T-helper 1 cell (primary cell): ENCODE results near the gene CD8B2.
A peak's percentile ranks its signal among the peaks of the same experiment; 100 is the strongest.
"Not testable (repeated sequence)": the region's sequence is repeated elsewhere in the genome, so short reads cannot be mapped to it uniquely, and the experiment has no call there.

Experiments
- DNase-seq, 5 donors: peaks; one replicate each; pipeline ENCODE4 v3.0.0-alpha.2; 2012 to 2020
- total RNA-seq, 4 donors: gene quantifications; one replicate each; lab custom pipeline; 2026; lab: John Stamatoyannopoulos, UW

CD8B2 gene
- total RNA-seq: 0 reads per million in 4 donors

DNA sequence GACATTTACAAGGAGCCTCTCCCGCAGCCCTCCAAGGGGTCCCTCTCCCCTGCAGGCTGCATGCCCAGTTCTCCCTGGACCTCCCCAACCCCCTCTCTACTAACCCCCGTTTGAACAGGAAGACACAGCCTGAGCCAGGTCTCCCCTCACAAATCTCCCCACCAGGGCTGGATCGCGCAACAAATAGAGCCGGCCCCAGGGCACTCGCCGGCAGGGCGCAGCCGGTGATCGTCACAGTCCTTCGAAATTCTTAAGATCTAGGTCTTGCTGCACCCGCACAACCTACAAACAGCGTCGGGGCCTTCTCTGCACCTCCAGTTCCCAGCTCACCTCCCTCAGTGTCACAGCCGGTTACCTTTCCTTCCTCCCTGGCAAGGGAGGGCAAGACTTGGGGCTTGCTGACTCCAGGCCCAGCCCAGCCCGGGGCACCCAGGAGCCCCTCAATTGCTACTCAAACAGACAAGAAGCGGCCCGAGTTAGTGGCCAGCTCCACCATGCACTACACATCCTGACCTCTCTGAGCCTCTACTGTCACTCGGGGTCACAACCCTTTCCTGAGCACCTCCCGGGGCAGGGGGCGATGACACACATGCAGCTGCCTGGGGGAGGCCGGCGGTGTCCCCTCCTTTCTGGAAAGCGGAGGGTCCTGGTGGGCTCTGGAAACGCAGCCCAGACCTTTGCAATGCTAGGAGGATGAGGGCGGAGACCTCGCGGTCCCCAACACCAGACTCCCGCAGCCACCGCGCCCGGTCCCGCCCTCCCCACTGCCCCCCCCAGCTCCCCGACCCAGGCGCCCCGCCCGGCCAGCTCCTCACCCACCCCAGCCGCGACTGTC, at the start of gene CD8B2:
CD8B2 (plus strand) TSS at position 814 of the 835 bp plus-strand sequence. CDS start 63 bp downstream, outside the sequence.
- not testable (repeated sequence) for DNase-seq

DNA sequence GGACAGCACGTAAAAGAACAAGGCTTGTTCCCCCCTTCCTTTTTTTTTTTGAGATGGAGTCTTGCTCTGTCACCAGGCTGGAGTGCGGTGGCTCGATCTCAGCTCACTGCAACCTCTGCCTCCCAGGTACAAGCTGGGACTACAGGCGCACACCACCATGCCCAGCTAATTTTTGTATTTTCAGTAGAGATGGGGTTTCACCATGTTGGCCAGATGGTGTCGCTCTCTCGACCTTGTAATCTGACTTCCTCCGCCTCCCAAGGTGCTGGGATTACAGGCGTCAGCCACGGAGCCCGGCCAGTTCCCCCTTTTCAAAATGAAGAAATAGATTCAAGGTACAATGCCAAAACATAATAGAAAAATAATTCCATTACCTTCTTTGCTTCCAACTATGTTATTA, 25.3 kb upstream of the CD8B2 start:
- peak in 1 of 5 donors; percentile 5 for DNase-seq

DNA sequence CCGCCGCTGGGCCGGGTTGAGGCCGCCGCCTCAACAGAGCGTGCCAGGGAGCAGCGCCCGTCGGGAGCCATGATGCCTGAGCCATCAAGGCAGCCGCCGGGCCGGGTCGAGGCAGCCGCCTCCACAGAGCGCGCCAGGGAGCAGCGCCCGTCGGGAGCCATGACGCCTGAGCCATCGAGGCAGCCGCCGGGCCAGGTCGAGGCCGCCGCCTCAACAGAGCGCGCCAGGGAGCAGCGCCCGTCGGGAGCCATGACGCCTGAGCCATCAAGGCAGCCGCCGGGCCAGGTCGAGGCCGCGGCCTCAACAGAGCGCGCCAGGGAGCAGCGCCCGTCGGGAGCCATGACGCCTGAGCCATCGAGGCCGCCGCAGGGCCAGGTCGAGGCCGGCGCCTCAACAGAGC, 19.6 kb upstream of the CD8B2 start:
- not testable (repeated sequence) for DNase-seq

DNA sequence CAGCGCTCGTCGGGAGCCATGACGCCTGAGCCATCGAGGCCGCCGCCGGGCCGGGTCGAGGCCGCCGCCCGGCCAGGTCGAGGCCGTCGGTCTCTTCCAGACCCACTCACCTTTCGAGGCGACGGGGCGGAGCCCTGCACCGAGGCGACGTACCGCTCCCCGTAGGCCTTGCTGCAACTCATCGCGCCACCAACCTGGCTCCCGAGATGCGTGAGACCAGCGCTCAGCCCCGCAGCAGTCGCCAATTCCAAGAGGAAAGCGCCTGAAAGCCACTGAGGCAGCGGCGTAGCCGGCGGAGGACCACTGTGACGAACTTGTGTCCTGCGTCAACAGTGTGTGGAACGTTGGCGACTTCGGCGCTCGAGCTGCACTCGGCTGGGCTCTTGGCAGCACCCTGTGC, 19.1 kb upstream of the CD8B2 start, which contains the start of gene RGPD3:
RGPD3 (minus strand) TSS at position 307 of the 400 bp plus-strand sequence; CDS start at position 182, 125 bp downstream.
- not testable (repeated sequence) for DNase-seq

DNA sequence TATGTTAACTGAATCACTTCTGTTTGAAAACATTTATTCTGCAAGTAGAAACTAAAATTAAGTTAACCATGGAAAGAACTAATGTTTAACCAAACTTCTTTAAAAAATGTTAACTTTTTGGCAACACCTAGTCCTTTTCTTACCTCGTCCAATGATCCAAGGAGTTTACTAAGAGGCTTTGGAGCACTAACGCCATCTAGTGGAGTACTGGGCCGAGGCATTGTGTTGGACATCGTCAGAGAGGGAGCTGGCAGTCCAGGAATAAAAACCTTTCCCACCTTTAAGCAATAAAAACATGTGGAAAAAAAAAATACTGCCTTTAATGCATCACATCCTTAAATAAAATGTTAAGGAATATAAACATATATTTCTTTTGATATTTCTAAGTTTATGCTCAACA, 16.5 kb upstream of the CD8B2 start:
- DNase-seq: peak in 3 of 5 donors; percentile 19 to 49 (median 27)

DNA sequence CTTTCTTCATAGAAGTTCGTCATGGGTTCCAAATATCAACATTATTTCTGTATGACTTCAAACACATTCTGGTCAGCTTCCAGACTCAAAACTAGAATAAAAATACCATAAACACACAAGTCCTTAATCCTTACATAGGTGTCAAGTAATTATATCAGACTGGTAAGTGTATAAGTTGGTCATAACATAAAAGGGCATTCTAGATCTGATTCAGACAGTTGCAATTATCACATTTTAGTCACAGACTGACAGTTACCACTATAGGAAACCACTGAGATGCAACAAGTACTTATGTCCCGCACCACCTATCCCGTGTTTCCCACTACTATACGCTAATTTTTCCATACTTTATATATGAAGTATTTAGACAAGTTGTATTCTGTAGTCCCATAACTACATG, 9.5 kb upstream of the CD8B2 start:
- DNase-seq: not testable (repeated sequence)

DNA sequence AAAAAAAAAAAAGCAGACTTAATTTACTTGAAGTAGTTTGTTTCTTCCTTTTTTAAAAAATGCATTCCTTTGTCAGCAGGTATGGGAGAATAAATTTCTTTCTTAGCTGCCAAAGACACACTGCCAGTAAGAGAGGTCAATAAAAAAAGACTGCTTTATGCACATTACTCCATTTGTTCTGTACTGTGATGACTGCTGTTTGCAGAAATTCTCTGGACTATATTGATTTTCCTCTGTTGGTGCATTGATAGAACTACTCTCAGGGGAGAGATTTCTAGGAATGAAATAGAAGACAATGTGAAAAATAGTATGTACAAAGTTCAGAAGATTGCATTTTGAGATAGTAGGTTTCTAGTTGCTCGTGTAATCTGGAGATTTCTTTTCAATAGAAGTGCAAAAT, 7.6 kb upstream of the CD8B2 start:
- not testable (repeated sequence) for DNase-seq

DNA sequence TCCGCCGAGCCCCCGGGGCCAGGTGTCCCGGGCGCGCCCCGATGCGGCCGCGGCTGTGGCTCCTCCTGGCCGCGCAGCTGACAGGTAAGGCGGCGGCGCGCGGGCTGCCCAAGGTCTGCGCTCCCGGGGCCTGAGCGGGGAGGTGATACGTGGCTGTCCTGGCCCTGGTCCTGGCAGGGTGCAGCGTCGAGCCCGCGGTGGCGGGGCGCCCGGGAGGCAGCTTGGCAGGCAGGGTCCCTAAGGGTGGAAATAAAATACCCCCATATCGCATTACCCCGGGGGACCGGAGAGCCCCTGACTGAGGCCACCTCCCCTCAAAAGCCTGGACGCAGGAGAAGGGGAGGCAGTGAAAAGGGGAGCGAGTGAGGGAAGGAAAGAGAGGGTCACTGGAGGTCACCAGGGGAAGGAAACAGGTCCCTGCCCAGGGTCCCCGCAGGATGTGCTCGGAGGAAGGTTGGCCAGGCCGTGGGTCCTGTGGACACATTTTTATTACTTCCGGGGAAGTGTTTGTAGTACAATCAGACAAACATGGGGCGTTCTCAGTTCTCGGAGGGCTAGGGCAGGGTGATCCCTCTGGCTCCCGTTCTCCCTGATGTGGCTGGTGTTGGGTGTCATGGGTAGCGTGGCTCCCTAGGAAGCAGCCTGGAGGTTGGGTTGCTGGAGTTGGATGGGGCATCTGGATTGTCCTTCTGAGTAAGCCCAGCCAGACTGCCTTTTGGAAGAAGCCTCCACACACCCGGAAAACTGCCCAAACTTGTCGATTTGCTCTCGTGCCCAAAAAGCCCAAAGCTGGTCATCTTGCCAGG, 425 bp downstream of the CD8B2 start:
- not testable (repeated sequence) for DNase-seq

DNA sequence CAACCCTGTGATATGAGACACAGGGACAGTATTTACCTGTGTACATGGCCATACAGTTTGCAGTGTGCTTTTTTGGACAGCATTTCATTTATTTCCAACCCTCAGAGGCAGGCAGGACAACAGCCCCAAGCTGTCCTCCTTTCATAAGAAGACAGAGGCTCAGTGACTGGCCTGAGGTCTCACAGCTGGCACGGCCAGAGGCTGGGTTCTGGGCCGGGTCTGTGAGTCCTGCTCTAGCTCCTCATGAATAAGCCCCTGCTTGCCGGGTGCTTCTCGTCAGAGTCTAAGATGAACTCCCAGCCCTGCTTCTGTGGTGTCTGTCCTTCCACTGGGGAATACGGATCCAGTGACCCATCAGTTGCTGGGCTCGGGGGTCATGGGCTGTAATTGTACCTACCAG, 2.5 kb downstream of the CD8B2 start:
- not testable (repeated sequence) for DNase-seq

DNA sequence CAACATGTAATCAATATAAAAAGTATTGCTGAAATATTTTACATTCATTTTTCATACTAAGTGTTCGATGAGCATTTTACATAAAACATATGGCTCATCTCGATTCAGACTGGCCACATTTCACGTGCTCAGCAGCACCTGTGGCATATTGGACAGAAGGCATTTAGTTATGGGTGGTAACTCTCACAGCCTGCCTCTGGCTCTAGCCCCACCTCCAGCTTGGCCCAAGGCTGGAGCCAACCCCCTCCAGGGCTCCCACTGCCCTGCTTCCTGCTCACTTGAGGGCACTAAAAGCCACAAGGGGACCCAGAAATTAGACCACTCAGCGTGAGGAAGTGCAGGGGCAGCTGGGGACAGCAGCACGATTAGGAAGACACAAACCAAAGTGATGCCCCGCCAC, 5.2 kb downstream of the CD8B2 start:
- DNase-seq: not testable (repeated sequence)

DNA sequence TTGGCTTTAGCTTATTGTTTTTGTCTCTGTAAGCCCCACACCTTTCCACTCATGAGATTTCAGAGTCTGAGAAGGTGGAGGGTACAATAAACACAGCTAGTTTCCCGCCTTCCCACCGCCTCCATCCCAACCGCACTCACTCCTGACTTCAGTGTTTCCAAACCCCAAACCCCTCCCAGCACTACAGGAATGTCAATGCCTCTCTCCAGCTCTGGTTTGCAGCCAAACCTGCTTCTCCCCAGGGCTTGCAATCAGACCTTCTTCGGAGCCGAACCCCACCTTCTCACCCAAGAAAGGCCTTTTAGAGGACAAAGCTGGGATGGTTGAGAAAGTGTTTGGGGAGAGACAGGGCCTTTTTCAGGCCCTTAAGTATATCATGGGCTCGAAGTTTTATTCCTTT, 5.7 kb downstream of the CD8B2 start:
- not testable (repeated sequence) for DNase-seq

DNA sequence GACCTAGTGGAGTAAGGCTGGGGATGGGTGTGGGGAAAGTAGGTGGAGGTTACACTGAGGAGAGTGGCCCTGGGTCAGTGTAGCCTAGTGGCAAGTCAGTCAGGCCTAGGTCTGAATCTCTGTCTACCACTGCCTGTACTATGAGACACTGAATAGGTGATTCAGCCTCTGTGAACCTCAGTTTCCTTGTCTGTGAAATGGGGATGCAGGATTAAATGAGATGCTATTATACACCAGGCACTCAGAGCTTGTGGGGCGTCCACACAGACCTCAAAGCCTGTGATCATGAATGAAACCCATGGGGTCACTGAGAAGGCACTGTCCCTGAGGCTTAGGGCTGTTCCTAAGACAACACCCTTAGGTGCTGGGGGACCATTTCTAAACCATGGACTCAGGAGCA, 11.4 kb downstream of the CD8B2 start:
- DNase-seq: not testable (repeated sequence)

DNA sequence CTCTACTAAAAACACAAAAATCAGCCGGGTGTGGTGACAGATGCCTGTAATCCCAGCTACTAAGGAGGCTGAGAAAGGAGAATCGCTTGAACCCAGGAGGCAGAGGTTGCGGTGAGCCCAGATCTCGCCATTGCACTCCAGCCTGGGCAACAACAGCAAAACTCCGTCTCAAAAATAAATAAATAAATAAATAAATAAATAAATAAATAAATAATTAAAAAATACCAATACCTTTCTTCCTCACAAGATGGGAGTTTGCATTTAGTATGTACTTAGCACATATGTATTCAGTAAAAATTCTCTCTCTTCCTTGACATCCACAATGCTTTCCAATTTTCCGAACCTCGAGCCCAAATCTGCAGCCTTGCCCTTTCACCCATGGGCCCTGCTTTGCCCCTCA, 13.2 kb downstream of the CD8B2 start:
- not testable (repeated sequence) for DNase-seq

DNA sequence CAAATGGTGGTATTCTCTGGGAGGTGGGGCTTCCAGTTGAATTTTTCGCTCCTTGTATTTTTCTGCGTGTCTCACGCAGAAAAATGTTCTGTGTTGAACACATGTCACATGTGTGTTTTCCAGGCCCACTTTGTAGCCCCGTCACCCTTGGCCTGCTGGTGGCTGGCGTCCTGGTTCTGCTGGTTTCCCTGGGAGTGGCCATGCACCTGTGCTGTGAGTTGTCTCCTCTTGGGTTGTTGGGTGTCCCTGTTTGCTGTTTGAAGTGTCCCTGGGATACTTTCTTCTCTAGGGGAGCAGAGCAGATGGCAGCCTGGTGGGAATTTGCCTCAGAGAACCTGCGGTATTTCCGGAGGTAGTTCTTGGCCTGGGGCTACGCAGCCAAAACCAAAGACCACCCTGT, 15.2 kb downstream of the CD8B2 start:
- not testable (repeated sequence) for DNase-seq

DNA sequence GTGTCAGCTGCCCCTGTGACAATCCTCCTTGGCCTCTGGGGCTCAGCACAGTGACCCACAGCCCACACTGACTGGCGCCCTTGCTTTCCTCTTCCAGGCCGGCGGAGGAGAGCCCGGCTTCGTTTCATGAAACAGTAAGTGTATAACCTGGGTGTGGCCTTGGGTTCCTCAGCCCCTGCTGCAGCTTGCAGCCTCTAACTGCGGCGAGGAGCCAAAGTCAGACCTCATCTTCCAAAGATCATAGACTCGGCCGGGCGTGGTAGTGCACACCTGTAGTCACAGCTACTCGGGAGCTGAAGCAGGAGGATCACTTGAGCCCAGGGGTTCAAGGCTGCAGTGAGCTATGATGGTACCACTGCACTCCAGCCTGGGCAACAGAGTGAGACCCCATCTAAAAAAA, 17.0 kb downstream of the CD8B2 start:
- DNase-seq: not testable (repeated sequence)

DNA sequence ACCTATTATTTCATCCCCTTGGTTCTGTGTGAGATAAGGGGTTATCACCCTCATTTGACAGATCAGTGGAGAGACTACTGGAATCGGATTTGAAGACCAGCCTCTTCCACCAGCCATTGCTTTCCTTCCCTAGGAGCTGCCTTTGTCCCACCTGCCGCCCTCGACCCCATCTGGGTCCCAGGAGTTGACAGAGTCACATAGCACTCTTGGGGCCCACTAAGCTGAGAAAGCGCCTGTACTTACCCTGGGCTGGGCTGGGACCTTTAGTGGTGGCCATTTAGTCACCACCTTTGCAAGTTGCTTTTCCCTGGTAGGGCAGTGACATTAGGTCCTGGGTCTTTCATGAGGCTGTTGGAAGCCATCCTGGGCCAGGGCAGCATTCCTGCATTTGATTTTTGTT, 17.6 kb downstream of the CD8B2 start:
- DNase-seq: not testable (repeated sequence)

DNA sequence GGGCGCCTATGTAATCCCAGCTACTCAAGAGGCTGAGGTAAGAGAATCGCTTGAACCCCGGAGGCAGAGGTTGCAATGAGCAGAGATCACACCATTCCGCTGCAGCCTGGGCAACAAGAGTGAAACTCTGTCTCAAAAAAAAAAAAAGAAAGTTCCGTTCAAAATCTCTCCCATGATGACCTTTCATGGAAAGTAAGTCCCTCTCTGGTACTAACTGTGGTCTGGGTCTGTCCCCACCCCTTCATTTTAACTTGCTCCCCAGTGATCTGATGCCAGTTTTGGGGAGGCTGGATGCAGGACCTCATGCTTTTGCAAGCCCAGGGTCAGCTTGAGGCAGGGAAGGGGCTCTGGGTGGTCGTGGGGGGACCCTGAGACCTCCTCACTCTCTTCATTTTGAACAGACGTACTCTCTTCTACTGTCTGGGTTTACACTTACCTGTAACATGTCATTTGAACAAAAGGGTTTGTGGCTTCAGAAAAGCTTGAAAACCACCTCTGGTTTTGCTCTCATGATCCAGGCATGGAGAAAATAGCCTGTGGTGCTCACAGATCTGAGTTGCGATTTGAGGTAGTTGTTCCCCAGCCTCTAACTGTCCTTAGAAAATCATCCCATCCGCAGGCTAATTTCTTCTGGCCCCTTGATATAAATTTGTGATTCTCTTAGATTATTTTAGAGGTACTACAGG, 19.0 kb downstream of the CD8B2 start:
- peak in 1 of 5 donors; percentile 35 for DNase-seq

DNA sequence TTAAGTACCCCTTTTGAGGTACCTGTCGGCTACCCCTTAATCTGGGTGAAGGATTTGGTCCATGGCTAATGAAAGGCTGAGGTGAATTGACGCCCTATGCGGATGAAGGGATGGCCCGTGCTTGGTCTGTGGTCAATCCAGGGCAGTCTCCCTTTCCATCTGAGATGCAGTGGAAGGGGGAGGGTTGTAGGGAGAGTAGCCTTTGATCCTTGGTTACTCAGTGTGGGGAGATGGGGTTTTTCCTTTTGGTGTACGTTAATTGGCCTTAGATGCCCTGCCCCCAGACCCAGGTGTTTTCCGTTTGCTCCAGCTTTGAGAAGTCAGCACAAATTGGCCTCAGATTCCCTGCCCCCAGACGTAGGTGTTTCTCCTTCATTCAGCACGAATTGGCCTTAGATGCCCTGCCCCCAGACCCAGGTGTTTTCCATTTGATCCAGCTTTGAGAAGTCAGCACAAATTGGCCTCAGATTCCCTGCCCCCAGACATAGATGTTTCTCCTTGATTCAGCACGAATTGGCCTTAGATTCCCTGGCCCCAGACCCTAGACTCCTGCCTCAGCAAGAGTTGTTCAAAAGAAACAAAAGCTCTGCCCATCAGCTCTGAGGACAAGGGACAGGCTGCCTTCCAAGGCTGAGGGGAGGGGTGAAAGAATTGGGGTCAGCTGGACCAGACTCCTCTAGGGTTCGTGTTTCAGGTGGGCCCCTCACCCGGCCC, 21.7 kb downstream of the CD8B2 start:
- not testable (repeated sequence) for DNase-seq

DNA sequence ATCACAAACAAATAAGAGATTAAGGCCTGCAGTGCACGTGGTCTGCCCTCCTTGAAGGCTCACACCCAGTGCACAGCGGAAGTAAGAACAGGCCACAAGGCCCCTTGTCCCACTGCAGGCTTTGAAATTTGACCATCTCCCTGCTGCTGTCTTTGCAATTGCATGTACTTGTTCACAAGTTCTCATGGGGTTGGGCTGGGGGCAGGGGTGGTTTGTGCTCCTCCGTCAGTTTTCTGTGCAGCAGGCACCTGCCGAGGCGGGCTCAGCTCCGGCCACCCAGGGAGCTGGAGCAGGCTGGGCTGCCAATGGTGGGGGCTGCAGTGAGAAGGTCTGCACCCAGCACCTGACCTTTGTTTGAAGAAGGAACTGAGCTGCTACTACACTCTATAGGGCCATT, 22.2 kb downstream of the CD8B2 start:
- not testable (repeated sequence) for DNase-seq

DNA sequence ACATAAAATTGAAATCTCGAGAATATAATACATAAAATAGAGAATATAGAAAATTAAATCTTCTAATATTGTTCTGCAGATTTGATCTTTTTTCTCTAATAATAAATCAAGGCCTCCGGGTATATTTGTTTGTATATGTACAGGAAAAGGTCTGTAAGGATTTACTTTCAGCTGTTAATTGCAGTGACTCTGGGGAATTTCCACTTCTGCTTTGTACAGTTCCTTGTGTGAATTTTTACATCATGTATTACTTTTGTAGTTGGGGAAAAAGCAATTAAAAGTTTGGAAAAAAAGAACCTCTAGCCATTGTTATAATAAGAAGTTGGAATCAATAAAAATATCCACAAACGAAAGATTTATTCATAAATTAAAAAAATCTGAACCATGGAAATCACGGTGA, 23.6 kb downstream of the CD8B2 start:
- not testable (repeated sequence) for DNase-seq

DNA sequence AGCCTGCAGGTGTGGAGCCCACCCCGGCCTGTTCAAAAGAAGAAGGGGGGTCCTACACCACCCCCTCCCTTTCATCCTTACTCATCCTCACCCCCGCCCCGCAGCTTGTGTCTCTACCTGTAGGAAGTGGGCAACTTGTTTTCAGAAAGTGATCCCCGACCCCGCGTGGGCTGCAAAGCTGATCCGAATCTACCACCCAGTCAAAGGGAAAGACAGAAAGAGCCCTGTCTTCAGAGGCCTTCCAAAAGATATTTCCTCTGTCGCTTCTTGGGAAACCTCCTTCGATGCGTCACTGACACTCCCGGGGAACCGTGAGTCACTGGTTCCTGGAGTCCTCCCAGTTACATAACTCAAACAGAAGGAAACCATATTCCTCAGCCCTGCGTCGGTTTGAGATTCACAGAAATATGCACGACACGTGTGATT, 24.3 kb downstream of the CD8B2 start:
- peak in 1 of 5 donors; percentile 60 for DNase-seq

DNA sequence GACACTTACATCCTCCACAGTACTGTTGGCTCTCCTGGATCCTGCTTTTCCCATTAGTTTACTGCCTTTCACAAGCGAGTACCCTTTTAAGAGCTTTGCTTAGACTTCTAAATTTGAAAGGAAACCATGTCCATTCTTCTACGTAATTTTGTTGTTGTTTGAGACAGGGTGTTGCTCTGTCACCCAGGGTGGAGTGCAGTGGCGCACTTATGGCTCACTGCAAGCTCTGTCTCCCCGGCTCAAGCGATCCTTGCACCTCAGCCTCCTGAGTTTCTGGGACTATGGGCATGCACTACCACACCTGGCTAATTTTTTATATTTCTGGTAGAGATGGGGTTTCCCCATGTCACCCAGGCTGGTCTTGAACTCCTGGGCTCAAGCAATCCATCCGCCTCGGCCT, 24.8 kb downstream of the CD8B2 start:
- not testable (repeated sequence) for DNase-seq
